ENCODE measurements around the gene MOSMO. TPM values are rescaled to one million over a fixed set of nuclear protein-coding genes. Genes with fewer than 3 reads are reported as not detected.
"Not testable (repeated sequence)": the region's sequence is repeated elsewhere in the genome, so short reads cannot be mapped to it uniquely, and the experiment has no call there.

MOSMO gene
- total and polyA plus RNA-seq, 10 donors = 9.5 to 35.7 (median 16.8) TPM

- intact Hi-C loops (cut with DNase I; ENCODE audit: low total_unique reads) = no loop called here
- Histone ChIP-seq H3K9me3 (no peaks in the 10 kb centered on the region), H3K4me3 (no peak overlapping the region), H3K36me3 (no peaks in the 10 kb centered on the region), H3K27me3 (replicated peaks in 1 of 7) (no peaks in the 10 kb centered on the region), H3K4me1 (peaks cover 0 to 28% (median 11%) of the 10 kb centered on the region in 6 donors), H3K27ac (peak overlapping the region; percentile 19 to 77 (median 56))
- TF ChIP-seq CTCF (IDR thresholded peaks at IDR 0.05 in 8 of 11, conservative IDR thresholded peaks at IDR 0.05 in 3 of 11) (no peak), POLR2AphosphoS5 (IDR thresholded peaks at IDR 0.05) (no peak), POLR2A (IDR thresholded peaks at IDR 0.05) (no peak)
- 72 to 80% (median 76%) methylated on average over 7 of the region's 7 CpGs for WGBS, 5 donors
- DNase-seq = no peak
Observed at GRCh38 chr16:21997697-21998480, 10.0 kb upstream of the MOSMO start.

GRCh38 chr16:22001591-22001990 lies 6.3 kb upstream of the MOSMO start:
- no peak for TF ChIP-seq POLR2A (IDR thresholded peaks at IDR 0.05)
- TF ChIP-seq CTCF (IDR thresholded peaks at IDR 0.05 in 8 of 11, conservative IDR thresholded peaks at IDR 0.05 in 3 of 11) = no peak
- TF ChIP-seq POLR2AphosphoS5 (IDR thresholded peaks at IDR 0.05) = no peak
- Histone ChIP-seq H3K27ac (no peak overlapping the region), H3K27me3 (replicated peaks in 1 of 7) (no peaks in the 10 kb centered on the region), H3K36me3 (no peaks in the 10 kb centered on the region), H3K9me3 (no peaks in the 10 kb centered on the region), H3K4me1 (peaks cover under 1 to 33% (median 11%) of the 10 kb centered on the region in 6 donors), H3K4me3 (no peak overlapping the region)
- intact Hi-C loops (cut with DNase I; ENCODE audit: low total_unique reads) = loop anchor here (5.0 kb wide), 3 partner anchors 76 to 301 kb away; no protein-coding TSS in a partner anchor
- no peak for DNase-seq
- 45 to 93% (median 86%) methylated on average over 1 of the region's 1 CpG for WGBS, 5 donors

GRCh38 chr16:22002047-22002446 lies 5.9 kb upstream of the MOSMO start:
- H3K9me3 ChIP-seq; DNase-seq; H3K27me3 ChIP-seq (replicated peaks in 1 of 7); H3K4me3 ChIP-seq; H3K36me3 ChIP-seq; H3K27ac ChIP-seq: not testable (repeated sequence)
- 74 to 93% (median 85%) methylated on average over 1 of the region's 1 CpG for WGBS, 5 donors
- intact Hi-C loops (cut with DNase I; ENCODE audit: low total_unique reads) = loop anchor here (5.0 kb wide), 3 partner anchors 75 to 300 kb away; no protein-coding TSS in a partner anchor
- H3K4me1 ChIP-seq = peaks cover 5 to 38% (median 16%) of the 10 kb centered on the region in 6 donors

GRCh38 chr16:22003195-22003594 lies 4.7 kb upstream of the MOSMO start:
- Histone ChIP-seq H3K36me3 (no peaks in the 10 kb centered on the region), H3K27me3 (replicated peaks in 1 of 7) (no peaks in the 10 kb centered on the region), H3K27ac (no peak overlapping the region), H3K4me3 (no peak overlapping the region), H3K9me3 (no peaks in the 10 kb centered on the region), H3K4me1 (peaks cover 7 to 33% (median 19%) of the 10 kb centered on the region in 6 donors)
- intact Hi-C loops (cut with DNase I; ENCODE audit: low total_unique reads) = loop anchor here (5.0 kb wide), 3 partner anchors 74 to 299 kb away; no protein-coding TSS in a partner anchor
- 80 to 93% (median 82%) methylated on average over 4 of the region's 4 CpGs for WGBS, 5 donors
- no peak for TF ChIP-seq POLR2A (IDR thresholded peaks at IDR 0.05)
- TF ChIP-seq POLR2AphosphoS5 (IDR thresholded peaks at IDR 0.05) = no peak
- TF ChIP-seq CTCF (IDR thresholded peaks at IDR 0.05 in 8 of 11, conservative IDR thresholded peaks at IDR 0.05 in 3 of 11) = no peak
- no peak for DNase-seq
